Measurements from ENCODE around the gene ALDH1A3.
A peak's percentile ranks its signal among the peaks of the same experiment; 100 is the strongest.

Gene ALDH1A3

DNA sequence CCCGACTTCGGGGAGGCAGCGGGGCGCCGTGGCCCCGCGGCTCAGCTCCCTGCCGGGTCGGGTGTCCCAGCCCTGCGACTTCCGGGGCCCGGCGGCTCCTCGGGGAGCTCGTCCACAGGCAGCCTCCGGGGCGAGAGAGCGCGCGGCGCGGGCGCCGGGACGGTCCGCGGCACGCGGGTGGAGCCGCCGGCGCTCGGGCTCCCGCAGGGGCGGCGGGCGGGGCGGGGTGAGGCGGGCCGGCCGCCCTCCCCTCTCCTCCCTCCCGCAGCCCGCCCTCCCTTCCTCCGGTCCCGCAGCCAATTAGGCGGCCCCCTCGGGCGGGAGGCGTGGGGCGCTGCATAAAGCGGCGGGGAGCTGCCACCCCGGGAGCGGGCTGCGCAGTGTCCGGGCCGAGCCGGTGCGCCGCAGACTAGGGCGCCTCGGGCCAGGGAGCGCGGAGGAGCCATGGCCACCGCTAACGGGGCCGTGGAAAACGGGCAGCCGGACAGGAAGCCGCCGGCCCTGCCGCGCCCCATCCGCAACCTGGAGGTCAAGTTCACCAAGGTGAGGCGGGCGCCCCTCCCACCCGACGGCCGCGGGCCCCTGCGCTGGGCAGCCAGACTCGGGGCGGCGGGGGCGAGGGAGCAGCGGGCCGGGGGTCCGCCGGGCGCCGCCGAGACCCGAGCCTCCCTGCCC, at the start of gene ALDH1A3:
ALDH1A3 (plus strand) TSS at position 368 of the 675 bp plus-strand sequence; CDS start at position 445, 77 bp downstream.
- no peak for DNase-seq (ENCODE audit: low spot score in 2 of 2)
- H3K27ac Mint-ChIP-seq, result no peak within 1 kb of the TSS
- no peaks in the 10 kb centered on the region for H3K9me3 Mint-ChIP-seq
- peak within 1 kb of the TSS; percentile 40 for H3K4me3 Mint-ChIP-seq
- peaks cover 6% of the 10 kb centered on the region for H3K4me1 Mint-ChIP-seq
- no peaks in the 10 kb centered on the region for H3K36me3 Mint-ChIP-seq
- ATAC-seq, result peak; percentile 27

- no peaks in the 10 kb centered on the region for H3K4me1 Mint-ChIP-seq
- H3K36me3 Mint-ChIP-seq, result no peaks in the 10 kb centered on the region
Observed at GRCh38 chr15:100831467-100831866, 48.2 kb upstream of the ALDH1A3 start.

GRCh38 chr15:100832149-100832942, 47.3 kb upstream of the ALDH1A3 start:
- peak; percentile 72 for ATAC-seq
- H3K4me1 Mint-ChIP-seq, result no peaks in the 10 kb centered on the region

More at GRCh38 chr15:100831467-100831866, 48.2 kb upstream of the ALDH1A3 start:
- ATAC-seq (no peak), DNase-seq (ENCODE audit: low spot score in 2 of 2) (no peak)
- H3K9me3 Mint-ChIP-seq, result peaks cover 2% of the 10 kb centered on the region
- no peak overlapping the region for H3K4me3 Mint-ChIP-seq
- no peak overlapping the region for H3K27ac Mint-ChIP-seq

DNA sequence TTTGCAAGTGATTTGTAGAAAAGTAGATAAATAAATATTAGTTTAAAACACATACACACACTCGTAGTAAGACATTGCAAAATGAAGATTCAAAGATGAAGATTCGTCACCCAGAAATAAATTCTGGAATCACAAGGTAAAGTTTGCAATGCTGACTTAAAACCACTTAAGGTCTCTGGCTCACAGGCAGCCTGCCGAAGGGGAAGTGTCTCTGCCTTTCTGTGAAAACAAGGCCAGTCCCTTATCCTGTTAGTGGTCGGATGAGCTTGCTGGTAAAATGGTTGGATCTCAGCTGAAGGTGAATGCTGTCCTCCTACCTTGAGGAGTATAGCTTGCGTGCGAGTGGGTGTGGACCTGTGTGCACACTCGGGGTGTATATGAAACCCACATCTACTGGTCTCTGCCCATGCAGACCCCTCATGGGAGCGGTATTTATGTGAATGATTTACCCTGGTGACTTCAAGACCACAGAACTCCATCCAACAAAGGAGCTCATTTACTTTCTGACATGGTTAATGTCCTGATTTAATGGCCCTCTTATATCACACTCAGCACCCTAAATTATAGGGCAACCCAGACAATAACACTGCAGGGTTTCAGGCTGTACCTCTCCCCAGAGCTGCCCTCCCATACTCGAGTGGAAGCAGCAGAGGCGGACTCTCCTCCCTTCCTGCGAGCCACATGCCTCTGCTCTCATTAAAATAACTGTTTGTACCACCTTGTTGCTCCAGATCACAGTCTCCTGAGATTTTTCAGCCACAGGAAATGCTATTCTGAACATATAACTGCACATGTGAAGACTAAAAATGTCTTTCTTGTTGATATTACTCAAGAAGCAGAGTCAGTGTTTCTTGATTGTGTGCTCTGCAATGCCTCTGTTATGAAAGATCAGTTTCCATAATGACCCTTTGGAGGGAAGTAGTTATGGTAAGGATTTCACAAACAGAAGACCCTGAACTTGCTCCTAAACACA, 45.9 kb upstream of the ALDH1A3 start:
- ATAC-seq (no peak), DNase-seq (ENCODE audit: low spot score in 2 of 2) (no peak)
- Mint-ChIP-seq H3K9me3 (no peaks in the 10 kb centered on the region), H3K36me3 (no peaks in the 10 kb centered on the region), H3K4me1 (no peaks in the 10 kb centered on the region), H3K4me3 (no peak overlapping the region), H3K27ac (no peak overlapping the region)

More at GRCh38 chr15:100832149-100832942, 47.3 kb upstream of the ALDH1A3 start:
- peaks cover 2% of the 10 kb centered on the region for H3K9me3 Mint-ChIP-seq
- no peak overlapping the region for H3K27ac Mint-ChIP-seq
- no peak for DNase-seq (ENCODE audit: low spot score in 2 of 2)
- no peak overlapping the region for H3K4me3 Mint-ChIP-seq
- H3K36me3 Mint-ChIP-seq, result no peaks in the 10 kb centered on the region

- no peak for DNase-seq (ENCODE audit: low spot score in 2 of 2)
- H3K4me3 Mint-ChIP-seq, result no peak overlapping the region
- no peak overlapping the region for H3K27ac Mint-ChIP-seq
- ATAC-seq, result no peak
- H3K4me1 Mint-ChIP-seq, result no peaks in the 10 kb centered on the region
- H3K9me3 Mint-ChIP-seq, result no peaks in the 10 kb centered on the region
- H3K36me3 Mint-ChIP-seq, result no peaks in the 10 kb centered on the region
Observed at GRCh38 chr15:100834731-100835130, 44.9 kb upstream of the ALDH1A3 start.

GRCh38 chr15:100835636-100836035, 44.0 kb upstream of the ALDH1A3 start:
- H3K4me3 Mint-ChIP-seq, result no peak overlapping the region
- no peaks in the 10 kb centered on the region for H3K9me3 Mint-ChIP-seq
- no peak for DNase-seq (ENCODE audit: low spot score in 2 of 2)
- H3K27ac Mint-ChIP-seq, result no peak overlapping the region
- no peaks in the 10 kb centered on the region for H3K36me3 Mint-ChIP-seq
- H3K4me1 Mint-ChIP-seq, result no peaks in the 10 kb centered on the region
- no peak for ATAC-seq

DNA sequence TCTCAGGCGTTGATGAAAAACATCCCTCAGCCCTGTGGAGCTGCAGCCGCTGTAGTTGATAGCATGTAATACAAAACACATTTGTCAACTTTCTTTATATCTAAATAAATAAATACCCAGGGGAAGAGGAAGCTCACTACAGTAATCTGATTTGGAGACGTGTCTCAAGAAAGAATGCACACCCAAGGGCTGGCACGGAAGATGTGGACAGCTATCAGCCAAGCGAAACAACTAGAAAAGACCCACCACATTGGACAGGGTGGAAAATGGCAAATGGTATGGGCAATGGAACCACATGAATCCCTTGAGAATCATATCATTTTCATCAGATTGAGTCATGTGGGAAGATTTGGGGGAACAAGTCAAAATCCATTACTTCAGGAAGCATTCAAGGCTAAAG, 43.1 kb upstream of the ALDH1A3 start:
- no peak for ATAC-seq
- no peak overlapping the region for H3K27ac Mint-ChIP-seq

DNA sequence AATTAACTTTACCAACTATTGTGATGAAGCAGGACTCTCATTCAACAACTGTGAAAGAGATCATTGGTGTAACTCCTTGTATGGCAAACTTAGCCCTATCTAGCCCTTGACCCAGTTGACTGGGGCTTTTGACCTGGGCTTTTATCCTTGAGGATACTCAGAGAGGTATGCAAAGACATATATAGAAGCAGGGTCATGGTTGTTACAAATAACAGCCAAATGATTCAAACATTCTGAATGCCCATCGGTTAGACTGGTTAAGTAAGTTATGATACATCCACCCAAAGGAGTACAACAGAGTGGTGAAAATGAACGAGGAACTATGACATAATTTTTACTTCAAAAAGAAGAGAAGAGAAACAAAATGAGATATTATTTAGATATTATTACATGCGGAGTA, 38.2 kb upstream of the ALDH1A3 start:
- Mint-ChIP-seq H3K27ac (no peak overlapping the region), H3K4me1 (no peaks in the 10 kb centered on the region), H3K36me3 (no peaks in the 10 kb centered on the region), H3K4me3 (no peak overlapping the region), H3K9me3 (no peaks in the 10 kb centered on the region)
- DNase-seq (ENCODE audit: low spot score in 2 of 2), result no peak
- no peak for ATAC-seq

More for the DNA sequence above, 43.1 kb upstream of the ALDH1A3 start:
- DNase-seq (ENCODE audit: low spot score in 2 of 2), result no peak
- no peaks in the 10 kb centered on the region for H3K4me1 Mint-ChIP-seq
- H3K36me3 Mint-ChIP-seq, result no peaks in the 10 kb centered on the region
- no peaks in the 10 kb centered on the region for H3K9me3 Mint-ChIP-seq
- no peak overlapping the region for H3K4me3 Mint-ChIP-seq

DNA sequence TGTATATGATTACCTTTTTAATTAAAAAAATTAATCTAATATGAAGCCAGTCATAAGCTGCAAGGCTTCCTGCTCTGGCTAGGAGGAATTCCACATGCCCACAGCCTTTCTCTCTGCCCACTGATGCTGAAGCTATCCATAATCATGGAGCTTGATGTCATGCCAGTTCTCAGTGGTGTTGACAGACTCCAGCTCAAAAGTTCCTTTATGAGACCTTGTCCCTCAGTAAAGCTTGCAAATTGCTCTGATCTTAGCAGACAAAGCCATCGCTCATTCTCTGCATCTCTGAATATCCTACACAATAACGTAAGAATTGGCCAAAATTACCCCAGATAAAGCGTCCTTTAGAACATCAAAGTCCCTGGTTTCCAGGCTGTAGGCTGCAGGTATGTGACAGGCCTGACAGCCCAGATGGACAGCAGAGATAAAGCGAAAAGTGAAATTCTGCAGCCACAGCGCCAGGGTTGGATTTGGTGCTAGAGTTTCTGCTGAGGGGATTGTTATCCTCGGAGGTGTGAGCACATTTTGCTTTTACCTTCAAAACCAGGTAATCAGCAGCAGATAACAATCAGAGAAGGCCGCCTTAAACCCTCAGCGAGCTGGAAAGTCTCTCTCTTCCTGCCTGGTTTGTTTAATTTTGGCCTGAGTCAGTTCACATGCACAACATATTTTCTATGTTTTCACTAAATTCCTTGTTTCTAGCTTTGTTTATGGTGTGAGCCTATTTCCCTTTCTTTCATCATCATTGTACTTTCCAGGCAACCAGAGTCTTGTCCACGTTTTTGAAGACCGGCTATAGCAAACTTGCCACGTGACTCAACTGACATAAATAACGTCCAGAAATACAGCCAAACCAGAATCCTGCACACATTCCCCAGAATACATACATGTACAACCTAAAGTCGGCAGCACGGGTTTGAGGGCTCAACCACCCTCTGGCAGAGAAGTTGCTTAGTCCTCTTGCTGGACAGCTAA, 36.6 kb upstream of the ALDH1A3 start:
- no peak for DNase-seq (ENCODE audit: low spot score in 2 of 2)
- ATAC-seq, result no peak
- H3K27ac Mint-ChIP-seq, result no peak overlapping the region
- no peak overlapping the region for H3K4me3 Mint-ChIP-seq
- no peaks in the 10 kb centered on the region for H3K4me1 Mint-ChIP-seq
- no peaks in the 10 kb centered on the region for H3K9me3 Mint-ChIP-seq
- H3K36me3 Mint-ChIP-seq, result no peaks in the 10 kb centered on the region

DNA sequence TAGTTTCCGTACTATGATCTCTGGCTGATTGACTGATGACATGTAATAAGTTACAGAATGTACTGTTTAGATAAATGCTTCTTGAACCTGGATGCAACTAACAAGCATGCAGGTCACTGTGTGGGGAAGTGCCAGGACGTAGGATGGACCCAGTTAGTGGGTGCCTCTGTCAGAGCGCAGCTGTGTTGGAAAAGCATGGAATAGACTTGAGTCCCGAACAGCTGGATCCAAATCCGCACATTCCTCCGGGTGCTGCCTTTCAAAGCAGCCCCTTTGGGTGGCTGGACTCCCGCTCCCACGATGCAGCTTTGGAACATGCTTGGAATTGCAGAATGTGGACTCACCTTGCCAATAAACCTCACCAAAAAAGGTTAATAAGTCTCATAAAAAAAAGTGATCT, 35.5 kb upstream of the ALDH1A3 start:
- no peak for ATAC-seq
- Mint-ChIP-seq H3K27ac (no peak overlapping the region), H3K4me3 (no peak overlapping the region), H3K9me3 (no peaks in the 10 kb centered on the region), H3K4me1 (no peaks in the 10 kb centered on the region), H3K36me3 (no peaks in the 10 kb centered on the region)
- no peak for DNase-seq (ENCODE audit: low spot score in 2 of 2)

- Mint-ChIP-seq H3K36me3 (no peaks in the 10 kb centered on the region), H3K4me3 (no peak overlapping the region), H3K27ac (no peak overlapping the region), H3K4me1 (no peaks in the 10 kb centered on the region), H3K9me3 (no peaks in the 10 kb centered on the region)
- DNase-seq (ENCODE audit: low spot score in 2 of 2), result no peak
- ATAC-seq, result no peak
Observed at GRCh38 chr15:100844778-100845177, 34.9 kb upstream of the ALDH1A3 start.

DNA sequence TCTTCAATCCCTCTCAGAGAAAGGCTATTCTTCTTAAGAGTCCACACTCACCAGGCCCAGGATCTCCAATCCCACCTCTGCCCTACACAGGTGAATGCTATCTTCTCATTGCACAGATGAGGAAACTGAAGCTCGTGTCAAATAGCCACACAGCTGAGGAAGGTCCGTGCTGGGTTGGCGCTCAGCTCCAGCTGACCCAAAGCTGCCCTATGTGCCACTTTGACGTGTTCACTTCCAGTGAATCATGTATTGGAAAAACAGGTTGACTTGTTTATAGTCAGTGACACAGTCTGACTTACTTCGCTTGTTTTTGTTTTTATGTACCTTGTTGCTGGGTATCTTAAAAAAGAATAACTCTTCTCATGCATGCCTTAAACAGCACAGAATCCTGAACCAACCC, 32.4 kb upstream of the ALDH1A3 start:
- ATAC-seq (no peak), DNase-seq (ENCODE audit: low spot score in 2 of 2) (no peak)
- H3K4me3 Mint-ChIP-seq, result no peak overlapping the region
- no peaks in the 10 kb centered on the region for H3K36me3 Mint-ChIP-seq
- no peaks in the 10 kb centered on the region for H3K4me1 Mint-ChIP-seq
- H3K27ac Mint-ChIP-seq, result no peak overlapping the region
- H3K9me3 Mint-ChIP-seq, result no peaks in the 10 kb centered on the region

DNA sequence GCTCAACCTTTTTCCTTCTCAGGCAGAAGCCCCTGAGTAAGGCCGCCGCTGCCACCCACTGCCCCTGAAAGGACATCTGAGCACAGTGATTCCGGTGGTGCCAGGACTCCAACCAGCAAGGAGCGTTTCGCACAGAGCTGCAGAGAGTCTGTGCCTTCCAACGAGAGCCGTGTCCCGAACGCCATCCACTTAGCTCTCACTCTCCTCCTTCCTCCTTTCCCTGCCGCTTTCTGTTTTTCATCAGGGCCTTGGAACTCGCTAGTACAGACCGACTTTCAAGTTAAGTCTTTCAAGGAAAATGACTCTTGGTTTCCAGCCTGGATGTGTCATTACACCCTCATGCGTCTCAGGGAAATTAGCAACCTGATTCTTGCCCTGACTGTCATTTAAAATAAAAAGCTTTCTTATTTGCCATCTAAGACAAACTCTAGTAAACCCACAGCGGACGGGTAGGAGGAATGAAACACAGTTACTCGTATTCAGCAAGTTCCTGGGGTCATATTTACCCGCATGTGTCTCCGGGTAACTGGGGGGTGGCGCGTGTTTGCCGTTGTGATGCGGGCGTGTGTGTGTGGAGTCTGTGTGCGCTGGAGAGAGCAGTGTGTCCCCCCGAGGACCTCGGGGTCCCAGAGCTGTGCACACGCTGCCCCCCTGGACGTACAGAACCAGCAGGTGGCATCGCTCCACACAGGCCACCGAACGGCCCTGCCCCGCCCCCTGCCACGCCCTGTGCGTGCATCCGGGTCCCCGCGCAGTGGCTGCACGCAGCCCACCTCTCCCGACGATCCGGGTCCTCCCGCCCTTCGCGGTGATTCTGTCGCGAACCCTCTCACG, 30.4 kb upstream of the ALDH1A3 start:
- Mint-ChIP-seq H3K4me3 (peak overlapping the region; percentile 52), H3K9me3 (no peaks in the 10 kb centered on the region), H3K4me1 (no peaks in the 10 kb centered on the region), H3K36me3 (no peaks in the 10 kb centered on the region), H3K27ac (no peak overlapping the region)
- ATAC-seq, result peak; percentile 78
- DNase-seq (ENCODE audit: low spot score in 2 of 2), result peak in 1 of 2 donors; percentile 58

DNA sequence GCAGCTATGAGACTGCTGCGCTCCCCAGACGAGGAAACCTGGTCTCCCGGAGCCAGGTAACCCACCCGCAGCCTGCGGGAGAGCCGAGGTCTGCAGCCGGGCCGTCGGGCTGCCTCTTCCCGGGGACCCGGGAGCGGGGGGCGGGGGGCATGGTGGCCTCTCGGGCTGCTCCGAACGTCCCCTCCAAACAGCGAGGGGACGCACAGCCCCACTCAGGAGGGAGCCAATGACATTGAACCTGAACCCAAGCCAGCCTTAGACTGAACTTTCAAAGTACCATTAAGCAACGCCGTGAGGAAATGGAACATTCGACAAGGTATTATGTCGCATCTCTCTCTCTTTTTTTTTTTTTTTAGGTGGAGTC, 29.8 kb upstream of the ALDH1A3 start:
- Mint-ChIP-seq H3K4me3 (peak overlapping the region; percentile 52), H3K4me1 (no peaks in the 10 kb centered on the region), H3K9me3 (no peaks in the 10 kb centered on the region), H3K36me3 (no peaks in the 10 kb centered on the region), H3K27ac (no peak overlapping the region)
- DNase-seq (ENCODE audit: low spot score in 2 of 2), result no peak
- ATAC-seq, result no peak

Measured in stimulated activated effector memory CD8-positive, alpha-beta T cell treated with anti-CD3 and anti-CD28 coated beads, Interleukin-12 subunit alpha, Interleukin-12 subunit beta, amount 100 ng/mL, for 72 hours (primary cell).